IMR-90 (cell line): ENCODE data around the gene ORMDL2. TPM values are rescaled to one million over a fixed set of nuclear protein-coding genes. Genes with fewer than 3 reads are reported as not detected.

Source experiments
- ATAC-seq: fragments of 200-7000 bp; cut with Tn5 transposase; 2 replicates; pipeline ENCODE4 v1.9.1; 2020; ENCODE audit warnings: low read depth, mild to moderate bottlenecking, moderate library complexity
- BruUV-seq: library from RNA; stranded (reverse); fragments of 400-500 nt; replicated peaks from 2 replicates; lab custom pipeline; 2021; lab: Mats Ljungman, UMichigan
- CTCF ChIA-PET: fragments of 300-600 bp; formaldehyde crosslinking; extraction: SDS; loops from one replicate; lab custom pipeline; 2021; ENCODE audit warnings: antibody characterized with exemption; lab: Yijun Ruan, JAX
- POLR2A ChIA-PET: fragments of 300-600 bp; sonication (Branson Sonifier 250); formaldehyde crosslinking; loops from one replicate; lab custom pipeline; 2022; ENCODE audit warnings: antibody characterized with exemption; ENCODE audit not compliant: unreplicated experiment; lab: Charles Lee
- DNase-seq: peaks from one replicate; pipeline ENCODE4 v3.0.0; 2013
- H2AFZ ChIP-seq: replicated peaks from 2 replicates; pipeline ENCODE3; 2013; ENCODE audit warnings: low read length, mild to moderate bottlenecking; ENCODE audit not compliant: poor library complexity
- H2AK5ac ChIP-seq: 2 replicates; pipeline ENCODE4 v1.6.1; 2013; ENCODE audit warnings: low read depth, low read length, inconsistent platforms
- H2AK9ac ChIP-seq: replicated peaks from 2 replicates; pipeline ENCODE3; 2013; ENCODE audit warnings: mild to moderate bottlenecking, low read depth, low read length, moderate library complexity; ENCODE audit not compliant: poor library complexity
- H2BK120ac ChIP-seq: 2 replicates; pipeline ENCODE4 v1.6.1; 2013; ENCODE audit warnings: low read depth, low read length, inconsistent platforms
- H2BK15ac ChIP-seq: 3 replicates; pipeline ENCODE4 v1.6.1; 2013; ENCODE audit warnings: low read depth, low read length, inconsistent platforms
- H2BK20ac ChIP-seq: 2 replicates; pipeline ENCODE4 v1.6.1; 2013; ENCODE audit warnings: low read depth, mild to moderate bottlenecking, inconsistent platforms, low read length, moderate library complexity
- H2BK5ac ChIP-seq: 2 replicates; pipeline ENCODE4 v1.6.1; 2013; ENCODE audit warnings: mild to moderate bottlenecking, low read depth, low read length, inconsistent platforms; ENCODE audit not compliant: poor library complexity, severe bottlenecking
- H3K14ac ChIP-seq: replicated peaks from 2 replicates; pipeline ENCODE4 v1.6.1; 2013; ENCODE audit warnings: low read depth, low read length, inconsistent platforms
- H3K18ac ChIP-seq: 2 replicates; pipeline ENCODE4 v1.6.1; 2013; ENCODE audit warnings: low read depth, low read length, control low read depth
- H3K23ac ChIP-seq: 2 replicates; pipeline ENCODE4 v1.6.1; 2013; ENCODE audit warnings: low read depth, low read length, inconsistent platforms
- H3K27ac ChIP-seq: 2 replicates; pipeline ENCODE4 v1.5.1; 2013; ENCODE audit warnings: mild to moderate bottlenecking, control low read depth, low read length; ENCODE audit not compliant: insufficient read depth
- H3K27me3 ChIP-seq: 2 replicates; pipeline ENCODE4 v1.6.1; 2013; ENCODE audit warnings: low read length; ENCODE audit not compliant: control insufficient read depth, insufficient read depth
- H3K36me3 ChIP-seq: 2 replicates; pipeline ENCODE4 v1.6.1; 2013; ENCODE audit warnings: low read length, mixed read lengths; ENCODE audit not compliant: control insufficient read depth, insufficient read depth
- H3K4ac ChIP-seq: 2 replicates; pipeline ENCODE4 v1.6.1; 2013; ENCODE audit warnings: low read depth, low read length, inconsistent platforms
- H3K4me1 ChIP-seq: 2 replicates; pipeline ENCODE4 v1.6.1; 2013; ENCODE audit warnings: low read length, mixed read lengths; ENCODE audit not compliant: control insufficient read depth, insufficient read depth
- H3K4me2 ChIP-seq: 2 replicates; pipeline ENCODE4 v1.6.1; 2013; ENCODE audit warnings: low read depth, mild to moderate bottlenecking, control low read depth, low read length, moderate library complexity
- H3K4me3 ChIP-seq: 2 replicates; pipeline ENCODE4 v1.5.1; 2013; ENCODE audit warnings: low read depth, mild to moderate bottlenecking, control low read depth, low read length, moderate library complexity; ENCODE audit not compliant: insufficient read depth
- H3K56ac ChIP-seq: 2 replicates; pipeline ENCODE4 v1.6.1; 2013; ENCODE audit warnings: low read length, inconsistent platforms; ENCODE audit not compliant: insufficient read depth; ENCODE audit errors: extremely low read depth
- H3K79me1 ChIP-seq, 2 experiments: 2 replicates each; pipeline ENCODE4 v1.6.1; 2013; ENCODE audit warnings: low read length in 2 of 2, inconsistent platforms in 1 of 2, low read depth in 1 of 2
- H3K9ac ChIP-seq: 2 replicates; pipeline ENCODE4 v1.6.1; 2013; ENCODE audit warnings: low read depth, low read length, control low read depth
- H3K9me1 ChIP-seq: 2 replicates; pipeline ENCODE4 v1.6.1; 2013; ENCODE audit warnings: low read length, inconsistent platforms; ENCODE audit not compliant: insufficient read depth
- H3K9me3 ChIP-seq: 2 replicates; pipeline ENCODE4 v1.6.1; 2013; ENCODE audit warnings: low read length; ENCODE audit not compliant: control insufficient read depth, insufficient read depth
- H4K20me1 ChIP-seq: 2 replicates; pipeline ENCODE4 v1.6.1; 2013; ENCODE audit warnings: low read length, inconsistent platforms; ENCODE audit not compliant: insufficient read depth
- H4K5ac ChIP-seq: 2 replicates; pipeline ENCODE4 v1.6.1; 2013; ENCODE audit warnings: mild to moderate bottlenecking, low read depth, low read length, control low read depth
- H4K8ac ChIP-seq, 2 experiments: 2 replicates each; pipeline ENCODE4 v1.6.1; 2013; ENCODE audit warnings: low read depth in 2 of 2, low read length in 2 of 2, control low read depth in 1 of 2, inconsistent platforms in 1 of 2
- H4K91ac ChIP-seq: 2 replicates; pipeline ENCODE4 v1.6.1; 2013; ENCODE audit warnings: low read depth, low read length, inconsistent platforms; ENCODE audit not compliant: insufficient read depth
- MXI1 ChIP-seq: IDR thresholded peaks from 2 replicates; pipeline ENCODE4 v1.6.1; 2012; ENCODE audit warnings: low read depth, mild to moderate bottlenecking, low read length, moderate library complexity, borderline replicate concordance
- NFE2L2 ChIP-seq: fragments of 150-350 bp; IDR thresholded peaks from 2 replicates; pipeline ENCODE4 v1.6.1; 2016; ENCODE audit warnings: low read depth, mild to moderate bottlenecking, low read length
- WGBS, 2 experiments: methylation state at CpG; one replicate each; pipeline versions ENCODE4 v1.1.5 to v1.1.7; 2013; ENCODE audit warnings: missing lambda C conversion rate in 2 of 2; ENCODE audit not compliant: insufficient read length in 1 of 2; ENCODE audit errors: extremely low coverage in 2 of 2; 5-methylcytosine and 5-hydroxymethylcytosine counted together
- dilution Hi-C: fragments of 300-500 bp; cut with HindIII; formaldehyde crosslinking; loops from one replicate; pipeline ENCODE4 v1.14.3; 2018; ENCODE audit warnings: low sequenced_read_pairs; ENCODE audit not compliant: unreplicated experiment
- in situ Hi-C: fragments of 300-500 bp; cut with MboI; formaldehyde crosslinking; loops from 3 replicates; pipeline ENCODE4 v1.14.3; 2019; ENCODE audit warnings: low sequenced_read_pairs, inconsistent platforms, mixed read lengths
- intact Hi-C: fragments of 100-400 bp; cut with micrococcal nuclease; formaldehyde crosslinking; loops from 2 replicates; pipeline ENCODE4 v1.10.0; 2022
- polyA plus RNA-seq, 3 experiments: library from polyadenylated mRNA; depleted of rRNA; stranded (reverse); fragments of >200 nt; gene quantifications; 2 replicates each; pipeline ENCODE4 v1.2.3, GENCODE V29; 2012; ENCODE audit warnings: low replicate concordance in 1 of 3
- total RNA-seq: library from RNA; depleted of rRNA; stranded (reverse); fragments of >200 nt; gene quantifications from 2 replicates; pipeline ENCODE4 v1.2.3, GENCODE V29; 2012
- TF ChIP-seq, protein P1 (sequence below): fragments of 150-350 bp; IDR thresholded peaks from 2 replicates; pipeline ENCODE4 v1.6.1; 2016; ENCODE audit warnings: low read depth, mild to moderate bottlenecking, low read length, moderate library complexity, borderline replicate concordance
- TF ChIP-seq, protein P2 (sequence below): conservative IDR thresholded peaks from 2 replicates; pipeline ENCODE4 v1.5.1; 2012; ENCODE audit warnings: mild to moderate bottlenecking, low read depth, low read length, improper control_type of control experiment

ORMDL2 gene
- total and polyA plus RNA-seq, 2 of the 4 experiments (the other 2 are of a cell fraction), result 20.4 to 39.7 TPM

DNA sequence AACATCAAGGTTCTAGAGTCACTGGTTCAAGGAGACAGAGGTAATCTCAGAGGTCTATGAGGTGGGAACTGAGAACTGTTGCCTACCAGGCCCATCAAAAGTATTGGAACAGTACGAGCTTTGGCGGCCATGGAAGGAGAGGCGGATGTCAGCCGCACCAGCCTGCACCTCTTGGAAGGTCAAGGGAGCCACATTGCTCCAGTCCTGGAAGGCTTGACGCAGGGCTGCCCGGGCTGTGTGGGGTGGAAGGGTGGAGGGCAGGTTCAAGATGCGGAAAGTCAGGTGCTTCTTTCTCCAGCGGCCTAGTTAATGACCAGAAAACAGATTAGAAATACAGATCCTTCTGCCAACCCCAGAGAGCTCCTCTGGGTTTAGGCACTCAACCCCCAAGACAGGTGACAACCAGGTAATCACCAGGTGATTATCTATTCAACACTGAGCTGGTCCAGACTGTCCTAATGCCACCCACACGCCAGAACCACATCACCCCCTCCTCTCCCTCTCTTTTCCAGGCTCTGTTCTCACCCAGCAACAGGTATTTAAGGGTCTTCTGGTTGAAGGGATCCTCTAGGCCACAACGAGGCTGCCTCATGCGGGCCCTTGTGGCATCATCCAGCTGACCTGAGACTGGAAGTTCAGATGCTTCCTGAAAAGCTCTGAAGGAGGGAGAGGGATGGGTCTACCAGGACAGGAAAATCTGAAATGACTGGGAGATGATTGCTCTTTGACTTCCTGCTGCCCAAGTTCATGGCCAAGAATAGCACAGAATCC lies 22.9 kb downstream of the ORMDL2 start:
- Histone ChIP-seq H3K4me1 (peaks cover 11% of the 10 kb centered on the region), H3K9me3 (no peaks in the 10 kb centered on the region), H3K4me2 (no peak overlapping the region), H3K56ac (no peak overlapping the region), H4K91ac (no peak overlapping the region), H2AK9ac (peak overlapping the region; percentile 62), H3K79me1 (peaks cover 13 to 34% of the 10 kb centered on the region in 2 experiments), H4K8ac (no peak overlapping the region), H3K4ac (0 out of 2 replicates have a peak overlapping the region, but pooled peaks have one; percentile 10), H3K9me1 (peaks cover 21% of the 10 kb centered on the region), H2BK15ac (no peak overlapping the region), H2AK5ac (no peak overlapping the region), H3K23ac (no peak overlapping the region), H3K14ac (peak overlapping the region; percentile 15; the same call in 1 of the 2 replicates), H4K20me1 (no peaks in the 10 kb centered on the region), H3K27ac (no peak overlapping the region), H4K5ac (no peak overlapping the region), H3K9ac (no peak overlapping the region), H3K36me3 (peaks cover 35% of the 10 kb centered on the region), H3K27me3 (no peaks in the 10 kb centered on the region), H3K4me3 (no peak overlapping the region), H2BK5ac (no peak overlapping the region), H2BK120ac (no peak overlapping the region), H3K18ac (no peak overlapping the region), H2AFZ (no peak overlapping the region), H2BK20ac (no peak overlapping the region)
- 89% methylated on average over 6 of the region's 11 CpGs; no CpG with 5 or more reads in 1 of the 2 experiments for WGBS, 2 experiments
- intact Hi-C loops, result no loop called here
- ChIA-PET POLR2A (interaction anchor here (0.6 kb wide), 1 partner anchor 13 kb away, joined by 3 read pairs; no protein-coding TSS in a partner anchor), CTCF (no interaction called here)
- no peak for ATAC-seq
- DNase-seq, result no peak
- dilution Hi-C loops, result no loop called here
- TF ChIP-seq NFE2L2 (no peak), MXI1 (no peak)
- TF ChIP-seq, protein P1, sequence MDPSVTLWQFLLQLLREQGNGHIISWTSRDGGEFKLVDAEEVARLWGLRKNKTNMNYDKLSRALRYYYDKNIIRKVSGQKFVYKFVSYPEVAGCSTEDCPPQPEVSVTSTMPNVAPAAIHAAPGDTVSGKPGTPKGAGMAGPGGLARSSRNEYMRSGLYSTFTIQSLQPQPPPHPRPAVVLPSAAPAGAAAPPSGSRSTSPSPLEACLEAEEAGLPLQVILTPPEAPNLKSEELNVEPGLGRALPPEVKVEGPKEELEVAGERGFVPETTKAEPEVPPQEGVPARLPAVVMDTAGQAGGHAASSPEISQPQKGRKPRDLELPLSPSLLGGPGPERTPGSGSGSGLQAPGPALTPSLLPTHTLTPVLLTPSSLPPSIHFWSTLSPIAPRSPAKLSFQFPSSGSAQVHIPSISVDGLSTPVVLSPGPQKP, result no peak
- TF ChIP-seq, protein P2, sequence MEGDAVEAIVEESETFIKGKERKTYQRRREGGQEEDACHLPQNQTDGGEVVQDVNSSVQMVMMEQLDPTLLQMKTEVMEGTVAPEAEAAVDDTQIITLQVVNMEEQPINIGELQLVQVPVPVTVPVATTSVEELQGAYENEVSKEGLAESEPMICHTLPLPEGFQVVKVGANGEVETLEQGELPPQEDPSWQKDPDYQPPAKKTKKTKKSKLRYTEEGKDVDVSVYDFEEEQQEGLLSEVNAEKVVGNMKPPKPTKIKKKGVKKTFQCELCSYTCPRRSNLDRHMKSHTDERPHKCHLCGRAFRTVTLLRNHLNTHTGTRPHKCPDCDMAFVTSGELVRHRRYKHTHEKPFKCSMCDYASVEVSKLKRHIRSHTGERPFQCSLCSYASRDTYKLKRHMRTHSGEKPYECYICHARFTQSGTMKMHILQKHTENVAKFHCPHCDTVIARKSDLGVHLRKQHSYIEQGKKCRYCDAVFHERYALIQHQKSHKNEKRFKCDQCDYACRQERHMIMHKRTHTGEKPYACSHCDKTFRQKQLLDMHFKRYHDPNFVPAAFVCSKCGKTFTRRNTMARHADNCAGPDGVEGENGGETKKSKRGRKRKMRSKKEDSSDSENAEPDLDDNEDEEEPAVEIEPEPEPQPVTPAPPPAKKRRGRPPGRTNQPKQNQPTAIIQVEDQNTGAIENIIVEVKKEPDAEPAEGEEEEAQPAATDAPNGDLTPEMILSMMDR, result no peak
- BruUV-seq, result no TSS peak
- in situ Hi-C loops, result no loop called here
